HG02938 (cell line): ENCODE measurements around the gene LMO2.

Experiments
- ATAC-seq: cut with Tn5 transposase; IDR thresholded peaks from one replicate; pipeline ENCODE4 v1.9.1; 2021; ENCODE audit warnings: mild to moderate bottlenecking, moderate library complexity; ENCODE audit not compliant: unreplicated experiment

LMO2 gene

DNA sequence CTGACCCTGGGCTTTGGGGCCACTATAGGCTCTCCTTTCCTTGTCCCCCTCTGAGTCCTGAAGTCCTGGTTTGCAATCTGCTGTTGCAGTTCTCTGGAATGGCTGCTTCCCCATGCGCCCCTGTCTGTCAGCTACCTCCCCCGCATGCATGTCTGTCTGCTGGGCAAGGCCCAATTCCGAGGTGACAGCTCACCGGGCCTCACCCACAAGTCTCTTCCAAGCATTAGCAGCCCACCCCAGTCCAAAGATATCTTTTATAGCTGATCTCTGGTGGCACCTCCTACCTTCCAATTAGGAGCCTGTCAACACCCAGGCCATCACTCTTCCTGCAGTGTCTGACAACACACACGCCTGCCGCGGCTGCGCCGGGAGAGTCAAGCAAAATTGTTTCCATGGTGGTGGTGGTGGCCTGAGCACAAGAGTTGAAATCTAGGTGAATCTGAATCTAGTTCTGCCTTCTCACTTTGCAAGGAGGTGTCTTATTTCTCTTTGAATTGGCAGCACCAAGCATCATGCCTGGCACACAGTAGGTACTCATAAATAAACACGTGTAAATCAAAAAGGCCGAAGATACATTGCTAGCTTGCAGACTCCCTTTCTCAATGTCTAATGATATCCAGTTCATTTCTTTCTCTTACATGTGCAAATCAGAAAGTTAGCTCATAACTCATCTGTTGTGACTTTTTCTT, 1.2 kb upstream of the LMO2 start:
- ATAC-seq: no peak

DNA sequence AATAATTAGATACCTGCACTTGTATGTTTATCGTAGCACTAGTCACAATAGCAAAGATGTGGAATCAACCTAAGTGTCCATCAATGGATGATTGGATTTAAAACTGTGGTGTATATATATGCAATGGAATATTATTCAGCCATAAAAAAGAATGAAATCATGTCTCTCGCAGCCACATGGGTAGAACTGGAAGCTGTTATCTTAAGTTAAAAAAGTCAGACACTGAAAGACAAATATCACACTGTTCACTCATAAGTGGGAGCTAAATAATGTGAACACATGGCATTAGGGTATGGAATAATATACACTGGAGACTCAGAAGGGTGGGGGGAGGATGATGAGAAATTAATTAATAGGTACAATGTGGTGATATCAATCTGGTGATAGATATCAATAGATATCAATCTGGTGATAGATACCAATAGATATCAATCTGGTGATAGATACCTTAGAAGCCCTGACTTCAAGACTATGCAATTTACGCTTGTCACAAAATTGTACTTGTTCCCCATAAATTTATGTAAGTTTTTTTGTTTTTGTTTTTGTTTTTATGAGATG, 2.0 kb downstream of the LMO2 start:
- ATAC-seq: no peak

DNA sequence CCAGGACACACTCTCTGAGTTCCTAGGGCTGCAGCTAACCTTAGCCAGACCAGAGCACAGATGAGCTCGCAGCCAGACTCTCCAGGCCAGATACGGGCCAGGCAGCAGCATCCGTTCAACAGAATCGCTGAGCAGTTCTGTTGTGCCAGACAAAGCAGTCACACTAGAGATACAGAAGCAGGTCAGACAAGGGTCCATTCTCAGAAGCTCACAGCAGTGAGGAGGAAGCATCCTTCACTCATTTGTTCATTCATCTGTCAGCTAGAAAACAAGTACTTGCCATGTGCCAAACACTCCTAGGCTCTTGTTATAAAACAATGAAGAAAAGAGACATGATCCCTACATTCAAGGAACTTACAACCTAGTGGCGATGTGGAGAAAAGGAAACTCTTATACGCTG, 2.6 kb downstream of the LMO2 start:
- ATAC-seq: no peak

DNA sequence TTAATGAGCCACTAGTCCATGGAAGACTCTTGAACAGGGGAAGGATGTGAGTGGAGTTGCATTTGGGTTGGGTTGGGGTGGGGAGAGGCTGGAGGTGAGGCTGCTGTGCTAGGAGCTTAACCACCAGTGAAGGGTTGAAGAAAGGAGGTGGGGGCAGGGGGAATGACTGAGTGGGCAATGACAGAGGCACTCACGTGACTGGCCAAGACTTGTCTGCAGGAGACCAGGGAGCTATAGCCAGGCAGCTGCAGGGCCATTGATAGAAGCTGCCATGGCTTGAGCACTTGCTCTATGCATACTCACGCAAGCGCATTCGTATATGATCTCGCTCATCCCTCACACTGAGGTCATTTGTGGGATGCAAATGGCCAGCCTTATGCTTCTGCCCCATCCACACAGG, 4.0 kb downstream of the LMO2 start:
- no peak for ATAC-seq

DNA sequence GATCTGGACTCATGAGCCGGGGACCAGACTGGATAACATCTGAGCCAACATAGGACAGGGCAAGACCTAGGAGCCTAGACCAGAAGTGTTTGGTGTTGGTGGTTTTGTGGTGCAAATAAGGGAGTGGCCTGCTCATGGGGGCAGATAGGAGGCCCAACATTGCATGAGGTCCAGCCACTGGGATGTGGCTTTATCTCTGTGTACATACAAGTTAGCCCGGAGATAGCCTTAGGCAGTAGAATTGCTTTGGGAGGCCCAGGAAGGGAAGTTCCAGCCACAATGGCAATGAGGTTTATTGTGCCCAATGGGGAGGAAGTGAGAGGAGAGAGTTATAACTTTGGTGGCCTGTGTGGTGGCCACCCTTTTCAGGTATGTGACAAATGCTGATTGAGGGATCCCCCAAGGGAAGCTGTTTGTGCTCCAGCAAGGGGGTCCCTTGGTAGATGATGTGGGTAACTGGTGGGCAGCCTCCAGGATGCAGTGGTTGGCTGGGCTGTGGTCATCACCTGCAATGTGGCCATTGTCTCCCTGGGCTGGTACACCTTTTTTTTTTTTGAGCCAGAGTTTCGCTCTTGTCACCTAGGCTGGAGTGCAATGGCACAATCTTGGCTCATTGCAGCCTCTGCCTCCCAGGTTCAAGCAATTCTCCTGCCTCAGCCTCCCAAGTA, 6.4 kb downstream of the LMO2 start:
- ATAC-seq: no peak

DNA sequence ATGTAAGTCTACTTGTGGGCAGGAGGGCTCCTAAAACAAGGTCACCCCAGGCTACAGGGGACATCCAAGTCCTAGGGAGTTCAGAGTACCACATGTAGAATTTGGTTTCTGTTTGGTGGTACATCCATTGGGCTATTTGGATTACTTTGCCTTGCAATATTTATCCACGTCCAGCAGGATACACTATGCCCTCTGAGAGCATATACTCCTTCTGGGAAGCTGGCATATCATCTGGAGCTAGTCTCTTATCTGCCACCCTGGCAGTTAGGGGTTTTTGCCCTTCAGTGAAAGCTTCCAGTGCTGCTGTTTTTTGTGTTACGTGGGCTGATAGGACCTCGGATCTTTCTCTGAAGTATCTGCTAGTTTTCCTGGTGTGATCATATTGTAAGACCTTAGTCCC, 7.3 kb downstream of the LMO2 start:
- no peak for ATAC-seq

DNA sequence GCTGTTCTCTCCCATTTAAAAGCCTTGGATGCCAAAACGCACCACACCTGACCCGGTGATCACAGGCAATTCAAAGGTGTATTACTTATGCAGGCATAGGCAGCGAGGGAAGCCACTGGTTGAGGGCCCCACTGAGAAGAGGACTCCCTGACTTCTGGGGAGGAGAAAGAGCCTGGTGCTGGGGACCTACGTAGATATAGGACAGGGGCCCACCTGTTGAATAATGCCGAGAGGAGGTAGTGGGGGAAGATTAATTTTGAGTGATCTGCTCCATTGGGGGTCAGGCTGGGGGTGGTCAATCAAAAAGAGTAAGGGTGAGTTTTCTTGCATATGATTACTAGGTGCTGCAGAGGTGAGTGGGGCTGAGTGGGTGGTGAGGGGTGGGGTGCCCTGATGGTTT, 7.8 kb downstream of the LMO2 start:
- no peak for ATAC-seq

DNA sequence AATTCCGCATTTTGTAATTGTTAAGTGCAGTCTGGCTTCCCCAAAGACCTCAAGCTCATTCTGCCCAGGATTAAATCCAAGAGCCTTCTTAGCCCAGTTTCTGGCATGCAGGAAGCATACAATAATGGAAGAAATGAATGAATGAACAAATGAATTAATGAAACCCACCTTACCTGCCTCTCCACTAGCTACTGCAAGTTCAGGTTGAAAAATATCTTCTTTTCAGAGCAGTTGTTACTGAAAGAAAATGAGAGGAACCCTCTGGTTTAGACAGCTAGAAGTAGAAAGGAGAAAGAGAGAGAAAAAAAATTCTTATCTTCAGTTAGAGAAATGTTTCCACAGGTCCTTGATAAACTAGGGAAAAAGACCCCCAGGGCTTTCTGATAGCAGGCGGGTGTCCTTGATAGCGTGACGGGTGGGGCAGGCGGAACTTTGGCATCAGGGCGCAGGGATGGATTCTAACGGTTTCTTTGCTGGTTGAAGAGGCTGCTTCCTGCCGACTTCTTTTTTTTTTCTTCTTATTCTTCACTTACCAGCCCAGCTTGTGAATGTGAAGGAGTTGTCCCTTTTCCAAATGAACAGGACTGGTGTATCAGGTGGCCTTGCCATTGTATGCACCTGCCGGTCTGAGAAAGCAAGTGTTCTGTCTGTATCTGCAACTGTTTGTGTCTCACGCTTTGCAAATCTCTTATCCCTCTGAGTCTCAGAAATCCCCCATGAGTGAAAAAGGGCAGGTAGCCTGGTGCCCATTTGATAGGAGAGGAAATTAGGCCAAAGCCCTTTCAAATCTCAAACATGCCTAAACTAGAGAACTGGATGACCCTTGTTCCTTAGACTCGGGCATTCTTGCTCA, 10.0 kb downstream of the LMO2 start:
- no peak for ATAC-seq

DNA sequence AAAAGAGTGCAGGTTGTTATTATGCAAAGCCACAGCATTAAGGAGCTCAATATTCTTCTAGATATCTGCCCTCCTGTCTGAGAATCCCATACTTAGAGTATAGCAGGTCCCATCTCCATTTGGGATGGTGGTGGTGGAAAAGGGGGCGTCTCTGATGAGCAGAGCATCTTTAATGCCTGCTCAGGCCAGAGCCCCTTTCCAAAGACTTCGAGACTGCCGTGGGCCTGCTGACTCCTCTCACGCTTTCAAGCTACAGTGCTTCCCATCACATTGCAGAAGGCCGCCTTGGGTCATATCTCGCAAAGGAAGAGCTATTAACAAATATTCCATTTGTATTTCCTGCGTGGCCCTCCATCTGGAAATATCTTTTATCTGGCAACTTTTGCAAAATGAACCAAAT, 10.9 kb downstream of the LMO2 start:
- ATAC-seq: no peak

DNA sequence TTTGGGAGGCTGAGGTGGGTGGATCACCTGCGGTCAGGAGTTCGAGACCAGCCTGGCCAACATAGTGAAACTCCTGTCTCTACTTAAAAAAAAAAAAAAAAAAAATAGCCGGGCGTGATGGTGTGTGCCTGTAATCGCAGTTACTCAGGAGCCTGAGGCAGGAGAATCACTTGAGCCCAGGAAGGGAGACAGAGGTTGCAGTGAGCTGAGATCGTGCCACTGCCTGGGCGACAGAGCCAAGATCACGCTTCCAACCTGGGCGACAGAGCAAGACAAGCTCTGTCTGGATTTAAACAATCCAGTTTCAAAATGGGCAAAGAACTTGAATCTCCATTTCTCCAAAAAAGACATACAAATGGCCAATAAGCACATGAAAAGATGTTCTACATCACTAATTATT, 12.5 kb downstream of the LMO2 start:
- ATAC-seq: no peak

DNA sequence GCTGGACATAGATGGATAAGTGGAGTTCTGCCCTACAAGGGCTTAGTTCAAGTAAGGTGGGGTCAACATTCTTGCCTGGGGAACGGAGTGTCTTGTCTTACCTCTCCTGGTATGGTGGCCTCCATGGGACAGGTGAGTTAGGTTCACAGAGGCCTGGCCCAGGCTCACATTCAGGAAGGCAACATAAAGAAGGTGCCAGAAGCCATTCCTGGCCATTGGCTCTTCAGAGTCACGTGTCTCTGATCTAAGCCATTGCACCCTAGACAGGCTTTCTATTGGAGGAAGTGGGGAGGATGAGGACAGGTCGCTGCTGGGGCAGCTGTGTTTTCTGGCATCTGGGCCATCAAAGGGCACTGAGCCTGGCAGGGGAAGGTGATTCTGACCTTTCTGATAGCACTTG, 14.8 kb downstream of the LMO2 start:
- no peak for ATAC-seq

DNA sequence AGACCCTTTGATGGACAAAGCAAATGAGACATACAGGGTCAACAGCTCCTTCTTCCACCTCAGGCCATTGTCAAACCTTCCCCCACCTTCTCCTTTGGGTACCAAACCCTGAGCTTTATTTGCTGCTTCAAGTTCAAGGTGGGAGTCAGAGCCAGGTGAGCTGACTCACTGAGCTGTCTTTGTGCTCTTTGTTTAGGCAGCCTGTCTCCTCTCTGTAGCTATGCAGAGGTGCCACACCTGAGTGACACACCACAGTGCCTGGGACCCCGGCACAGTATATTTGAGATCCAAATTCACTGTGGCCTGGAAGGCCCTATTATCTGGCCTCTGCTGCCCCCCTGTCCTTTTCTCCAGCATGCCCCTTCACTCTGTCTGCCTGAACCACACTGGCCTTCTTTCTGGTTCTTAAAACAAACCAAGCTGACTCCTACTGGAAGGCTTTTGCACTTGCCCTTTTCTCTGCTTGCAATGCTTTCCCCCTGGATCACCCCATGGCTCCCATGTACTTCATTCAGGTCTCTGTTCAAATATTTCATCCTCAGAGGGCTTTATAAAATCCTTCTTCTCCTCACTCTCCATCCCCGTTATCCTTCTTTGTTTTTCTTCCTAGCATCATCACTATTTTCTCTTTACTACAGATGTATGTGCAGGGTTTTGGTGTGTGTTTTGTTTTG, 16.1 kb downstream of the LMO2 start:
- ATAC-seq: no peak

DNA sequence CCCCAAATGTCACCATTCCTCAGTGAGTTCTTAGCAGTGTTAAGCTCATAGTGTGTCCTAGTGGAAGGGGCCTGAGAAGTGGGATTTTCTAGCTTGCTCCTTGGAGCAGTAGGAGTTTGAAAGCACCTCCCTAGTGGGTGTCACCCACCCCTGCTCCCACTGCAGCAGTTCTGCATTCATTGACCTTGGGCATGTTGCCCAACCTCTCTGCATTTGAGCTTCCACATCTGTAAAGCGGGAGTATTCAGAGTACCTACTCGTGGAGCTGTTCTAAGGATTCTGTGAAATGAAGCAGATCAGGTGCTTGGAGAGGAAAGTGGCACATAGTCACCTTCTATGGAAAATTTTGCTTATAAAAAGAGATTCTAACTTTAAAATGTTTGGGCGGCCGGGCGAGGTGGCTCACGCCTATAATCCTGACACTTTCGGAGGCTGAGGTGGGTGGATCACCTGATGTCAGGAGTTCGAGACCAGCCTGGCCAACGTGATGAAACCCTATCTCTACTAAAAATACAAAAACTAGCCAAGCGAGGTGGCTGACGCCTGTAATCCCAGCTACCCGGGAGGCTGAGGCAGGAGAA, 16.9 kb downstream of the LMO2 start:
- no peak for ATAC-seq

DNA sequence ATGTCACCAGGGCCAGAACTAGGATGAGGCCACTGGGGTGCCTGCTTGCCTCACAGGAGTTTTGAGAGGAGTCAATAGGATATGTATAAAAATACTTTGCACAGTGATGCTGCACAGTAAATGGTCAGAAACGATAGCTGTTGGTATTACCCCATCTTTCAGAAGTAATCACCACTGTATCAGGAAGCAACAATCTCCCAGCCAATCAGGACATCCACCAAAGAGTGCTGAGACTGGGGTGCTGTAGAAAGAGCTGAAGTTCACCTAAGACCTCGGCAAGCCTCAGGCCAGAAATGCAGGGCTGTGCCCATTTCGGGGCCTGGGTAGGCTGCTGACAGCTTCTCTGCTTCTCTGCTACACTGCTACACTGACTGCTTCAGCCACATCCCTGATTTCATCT, 17.4 kb downstream of the LMO2 start:
- ATAC-seq: no peak

DNA sequence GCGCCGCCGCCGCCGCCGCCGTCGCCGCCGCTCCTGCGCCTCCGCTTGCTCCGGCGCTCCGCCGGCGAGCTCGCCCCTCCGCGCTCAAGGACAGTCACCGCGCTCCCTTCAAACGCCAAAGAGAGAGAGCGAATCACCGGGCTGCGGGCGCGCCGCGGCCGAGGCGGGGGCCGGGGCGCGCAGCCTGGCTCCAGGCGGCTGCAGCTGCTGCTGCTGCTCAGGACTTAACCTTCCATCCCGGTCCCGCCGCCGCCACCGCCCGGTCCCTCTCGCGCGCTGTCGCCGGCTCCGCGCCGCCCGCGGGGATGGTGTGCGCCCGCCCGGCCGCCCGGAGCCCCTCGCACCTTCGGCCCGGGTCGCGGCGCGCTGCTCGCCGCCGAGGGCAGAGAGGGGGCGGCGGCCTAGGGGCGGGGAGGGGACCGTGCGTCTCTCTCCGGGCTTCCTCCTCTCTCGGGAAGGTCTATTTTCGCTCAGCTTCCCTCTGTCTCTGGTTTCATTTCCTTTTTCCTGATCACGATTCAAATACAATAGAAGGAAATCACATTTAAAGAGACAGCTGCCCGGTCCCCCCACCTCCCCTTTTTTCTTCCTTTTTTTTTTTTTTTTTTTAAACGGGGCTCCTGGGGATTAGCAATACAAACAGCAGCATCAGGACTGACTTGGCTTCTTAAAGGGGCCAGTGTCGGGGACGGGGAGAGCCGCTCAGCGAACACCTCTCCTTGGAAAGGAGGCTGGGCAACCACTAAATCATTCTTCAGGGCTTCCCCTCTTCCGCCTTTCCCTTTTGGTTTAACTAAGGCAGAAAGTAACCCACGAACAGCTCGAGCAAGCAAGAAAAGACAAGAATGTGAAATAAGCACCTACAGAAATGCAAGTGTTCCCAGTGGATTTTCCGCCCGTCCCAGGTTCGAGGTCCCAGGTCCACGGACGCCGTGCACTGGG, 22.1 kb downstream of the LMO2 start:
- ATAC-seq: no peak

DNA sequence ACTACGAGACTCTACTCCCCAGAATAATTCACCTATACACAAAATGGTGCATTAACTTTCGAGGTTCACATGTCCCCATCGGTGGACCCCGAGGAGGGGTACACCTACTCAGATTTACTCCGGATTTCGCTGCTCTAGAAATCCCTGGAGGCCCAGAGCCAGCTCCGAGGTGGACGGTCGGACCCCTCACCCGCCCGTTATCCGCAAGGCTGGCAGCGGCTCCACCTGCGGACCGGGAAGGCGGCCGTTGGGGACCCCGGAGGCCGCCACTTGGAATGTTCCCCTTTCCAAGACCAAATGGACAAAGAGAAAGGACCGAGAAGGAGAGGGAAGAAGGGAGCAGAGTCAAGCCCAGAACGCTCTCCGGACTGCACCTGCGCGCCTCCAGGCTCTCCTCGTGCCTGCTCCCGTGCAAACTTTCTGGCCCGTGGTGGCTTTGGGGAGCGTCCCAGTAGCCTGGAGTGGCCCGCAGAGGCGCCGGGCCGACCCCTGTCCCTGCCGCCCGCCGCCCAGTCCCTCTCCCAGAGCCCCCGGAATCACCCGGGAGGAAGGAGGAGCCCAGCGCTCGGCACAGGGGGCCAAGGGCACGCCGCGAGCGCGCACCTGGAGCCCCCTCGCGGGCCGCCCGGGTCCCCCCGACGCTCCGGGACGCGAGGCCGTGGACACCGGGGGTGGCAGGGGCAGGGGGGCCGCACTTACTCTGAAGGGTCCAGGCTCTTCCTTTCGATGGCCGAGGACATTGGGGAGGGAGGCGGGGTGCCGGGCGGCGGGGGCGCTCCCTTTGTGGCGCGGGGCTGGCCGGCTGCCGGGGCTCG, 23.0 kb downstream of the LMO2 start:
- no peak for ATAC-seq

DNA sequence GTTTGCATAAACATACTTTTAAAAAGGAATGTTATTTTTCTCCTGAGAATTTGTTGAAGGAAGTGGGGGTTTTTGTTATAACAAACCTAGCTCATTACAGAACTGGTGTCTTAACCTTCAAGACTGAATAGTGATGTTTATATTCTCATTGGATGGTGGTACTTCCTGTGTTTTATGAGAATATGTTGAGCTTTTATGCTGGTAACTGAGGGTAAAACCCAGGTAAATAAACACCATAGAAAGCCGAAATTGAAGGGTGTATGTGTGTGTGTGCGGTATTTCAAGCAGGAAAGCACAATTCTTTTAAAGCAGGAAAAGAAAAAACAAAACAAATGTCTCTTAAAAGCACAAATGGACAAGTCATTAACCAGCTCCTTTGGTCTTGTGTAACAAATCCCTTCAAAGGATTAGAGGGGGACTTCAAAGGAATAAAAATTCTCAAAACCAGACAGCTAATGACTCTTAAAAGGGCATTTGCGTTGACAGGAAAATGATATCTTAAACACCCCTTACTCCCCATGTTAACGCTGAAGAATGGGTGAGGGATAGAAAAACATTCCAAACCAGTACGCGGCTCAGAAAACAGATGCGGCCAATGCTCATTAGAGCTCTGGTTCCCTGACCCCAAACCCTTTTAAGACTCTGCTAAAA, 23.8 kb downstream of the LMO2 start:
- no peak for ATAC-seq

DNA sequence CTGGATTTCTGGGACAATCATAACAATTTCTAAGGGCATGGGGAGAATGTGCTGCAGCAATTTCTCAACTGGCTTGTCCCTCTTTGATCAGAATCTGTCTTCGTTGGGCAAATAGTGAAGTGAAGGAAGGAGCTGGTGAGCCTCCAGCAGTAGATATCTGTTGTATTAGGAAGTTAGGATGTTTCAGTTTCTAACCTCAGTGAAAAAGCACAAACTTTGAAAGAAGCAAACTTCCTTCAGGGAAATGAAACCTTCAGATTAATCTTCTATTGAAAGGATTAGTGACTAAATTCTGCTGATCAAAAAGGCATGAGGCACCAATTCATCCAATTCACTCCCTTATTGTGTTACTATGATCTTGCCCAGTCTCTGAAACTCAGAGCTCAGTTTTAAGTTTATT, 24.3 kb downstream of the LMO2 start:
- ATAC-seq: no peak
